HG02885 (cell line): ENCODE results near the gene GIGYF1.
A peak's percentile ranks its signal among the peaks of the same experiment; 100 is the strongest.
"Not testable (repeated sequence)": the region's sequence is repeated elsewhere in the genome, so short reads cannot be mapped to it uniquely, and the experiment has no call there.

Experiments used
- ATAC-seq: cut with Tn5 transposase; IDR thresholded peaks from one replicate; pipeline ENCODE4 v1.9.1; 2021; ENCODE audit warnings: mild to moderate bottlenecking; ENCODE audit not compliant: unreplicated experiment, poor library complexity

GIGYF1 gene, protein sequence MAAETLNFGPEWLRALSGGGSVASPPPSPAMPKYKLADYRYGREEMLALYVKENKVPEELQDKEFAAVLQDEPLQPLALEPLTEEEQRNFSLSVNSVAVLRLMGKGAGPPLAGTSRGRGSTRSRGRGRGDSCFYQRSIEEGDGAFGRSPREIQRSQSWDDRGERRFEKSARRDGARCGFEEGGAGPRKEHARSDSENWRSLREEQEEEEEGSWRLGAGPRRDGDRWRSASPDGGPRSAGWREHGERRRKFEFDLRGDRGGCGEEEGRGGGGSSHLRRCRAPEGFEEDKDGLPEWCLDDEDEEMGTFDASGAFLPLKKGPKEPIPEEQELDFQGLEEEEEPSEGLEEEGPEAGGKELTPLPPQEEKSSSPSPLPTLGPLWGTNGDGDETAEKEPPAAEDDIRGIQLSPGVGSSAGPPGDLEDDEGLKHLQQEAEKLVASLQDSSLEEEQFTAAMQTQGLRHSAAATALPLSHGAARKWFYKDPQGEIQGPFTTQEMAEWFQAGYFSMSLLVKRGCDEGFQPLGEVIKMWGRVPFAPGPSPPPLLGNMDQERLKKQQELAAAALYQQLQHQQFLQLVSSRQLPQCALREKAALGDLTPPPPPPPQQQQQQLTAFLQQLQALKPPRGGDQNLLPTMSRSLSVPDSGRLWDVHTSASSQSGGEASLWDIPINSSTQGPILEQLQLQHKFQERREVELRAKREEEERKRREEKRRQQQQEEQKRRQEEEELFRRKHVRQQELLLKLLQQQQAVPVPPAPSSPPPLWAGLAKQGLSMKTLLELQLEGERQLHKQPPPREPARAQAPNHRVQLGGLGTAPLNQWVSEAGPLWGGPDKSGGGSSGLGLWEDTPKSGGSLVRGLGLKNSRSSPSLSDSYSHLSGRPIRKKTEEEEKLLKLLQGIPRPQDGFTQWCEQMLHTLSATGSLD (N-terminal part only)

DNA sequence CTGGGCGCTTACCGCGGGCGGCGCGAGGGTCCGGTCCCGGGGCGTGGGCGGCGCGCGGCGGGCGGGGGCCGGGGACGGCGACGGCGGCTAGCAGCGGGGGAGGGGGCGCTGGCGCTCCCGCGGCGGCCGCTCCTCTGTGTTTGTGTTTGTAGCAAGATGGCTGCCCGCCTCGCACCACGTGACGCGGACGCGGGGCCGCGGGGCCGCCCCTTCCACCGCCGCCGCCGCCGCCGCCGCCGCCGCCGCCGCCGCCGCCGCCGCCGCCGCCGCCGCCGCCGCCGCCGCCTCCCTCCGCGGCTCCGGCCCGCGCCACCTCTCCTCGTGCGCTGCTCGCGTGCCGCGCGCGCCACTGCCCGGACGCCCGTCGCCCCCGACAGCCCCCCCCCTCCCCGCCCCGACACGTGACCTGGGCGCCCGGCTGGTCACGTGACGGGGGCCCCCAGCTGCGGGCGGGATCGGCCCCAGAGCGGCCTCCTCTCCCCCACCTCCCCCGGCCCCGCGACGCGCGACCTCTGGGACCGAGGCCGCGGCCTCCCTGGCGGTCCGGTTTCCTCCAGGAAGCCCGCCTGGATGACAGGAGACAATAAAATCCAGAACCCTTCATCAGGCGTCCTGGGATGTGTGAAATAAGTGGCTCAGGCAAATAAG is at the start of gene GIGYF1:
TSS of gene GIGYF1 (minus strand) at position 153 of the 648 bp plus-strand sequence. CDS start 6,012 bp downstream, outside the sequence.
- ATAC-seq: peak; percentile 58

GRCh38 chr7:100739934-100740333 is 45.9 kb upstream of the GIGYF1 start:
- no peak for ATAC-seq

- no peak for ATAC-seq
Measured at GRCh38 chr7:100736671-100737070, 42.6 kb upstream of the GIGYF1 start.

GRCh38 chr7:100735730-100736129 is 41.7 kb upstream of the GIGYF1 start:
- ATAC-seq: no peak

- no peak for ATAC-seq
Measured at GRCh38 chr7:100731937-100732636, 38.0 kb upstream of the GIGYF1 start.

GRCh38 chr7:100730136-100730800 is 36.2 kb upstream of the GIGYF1 start:
- ATAC-seq: no peak

- no peak for ATAC-seq
Measured at GRCh38 chr7:100728196-100728595, 34.1 kb upstream of the GIGYF1 start.

DNA sequence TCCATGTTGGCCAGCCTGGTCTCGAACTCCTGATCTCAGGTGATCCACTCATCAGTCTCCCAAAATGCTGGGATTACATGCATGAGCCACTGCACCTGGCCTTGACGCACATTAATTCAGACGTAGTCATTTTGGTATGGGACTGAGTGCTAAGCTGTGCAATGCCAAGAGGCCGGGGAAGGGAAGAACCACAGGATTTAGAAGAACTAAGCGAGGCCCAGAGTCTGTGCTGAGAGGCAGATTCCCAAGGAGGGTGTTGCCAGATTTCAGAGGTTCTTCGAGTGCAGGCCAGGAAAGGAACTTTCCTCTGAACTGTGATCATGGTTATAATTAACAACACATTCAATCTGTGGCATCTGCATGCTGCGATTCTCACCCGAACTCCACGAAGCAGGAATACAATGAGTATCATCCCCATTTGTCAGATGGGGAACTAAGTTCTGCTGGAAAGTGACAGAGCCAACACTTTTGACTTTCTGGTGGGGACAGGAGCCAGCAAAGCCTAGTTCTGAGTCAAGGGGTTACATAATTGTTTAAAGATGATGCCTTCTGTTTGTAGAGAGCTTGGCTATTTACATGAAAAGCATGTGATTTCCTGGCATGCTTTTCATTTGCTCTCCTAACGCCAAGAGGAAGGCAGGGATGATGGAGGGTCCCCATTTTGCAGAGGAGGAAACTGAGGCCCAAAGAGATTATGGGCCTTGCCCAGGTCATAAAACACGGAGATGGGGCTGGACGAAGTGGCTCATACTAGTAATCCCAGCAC is 33.1 kb upstream of the GIGYF1 start:
- no peak for ATAC-seq

DNA sequence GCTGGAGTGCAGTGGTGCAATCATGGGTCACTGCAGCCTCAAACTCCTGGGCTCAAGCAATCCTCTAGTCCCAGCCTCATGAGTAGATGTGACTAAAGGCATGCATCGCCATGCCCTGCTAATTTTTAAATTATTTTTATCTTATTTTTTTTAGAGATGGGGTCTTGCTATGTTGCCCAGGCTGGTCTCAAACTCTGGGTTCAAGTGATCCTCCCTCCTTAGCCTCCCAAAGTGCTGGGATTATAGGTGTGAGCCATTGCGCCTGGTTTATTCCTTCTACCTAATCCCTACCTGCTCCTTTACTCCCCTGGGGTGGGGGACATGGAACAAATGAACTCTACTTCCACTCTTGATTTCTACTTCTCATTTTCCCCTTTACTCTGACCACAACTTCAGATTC is 30.3 kb upstream of the GIGYF1 start:
- not testable (repeated sequence) for ATAC-seq

DNA sequence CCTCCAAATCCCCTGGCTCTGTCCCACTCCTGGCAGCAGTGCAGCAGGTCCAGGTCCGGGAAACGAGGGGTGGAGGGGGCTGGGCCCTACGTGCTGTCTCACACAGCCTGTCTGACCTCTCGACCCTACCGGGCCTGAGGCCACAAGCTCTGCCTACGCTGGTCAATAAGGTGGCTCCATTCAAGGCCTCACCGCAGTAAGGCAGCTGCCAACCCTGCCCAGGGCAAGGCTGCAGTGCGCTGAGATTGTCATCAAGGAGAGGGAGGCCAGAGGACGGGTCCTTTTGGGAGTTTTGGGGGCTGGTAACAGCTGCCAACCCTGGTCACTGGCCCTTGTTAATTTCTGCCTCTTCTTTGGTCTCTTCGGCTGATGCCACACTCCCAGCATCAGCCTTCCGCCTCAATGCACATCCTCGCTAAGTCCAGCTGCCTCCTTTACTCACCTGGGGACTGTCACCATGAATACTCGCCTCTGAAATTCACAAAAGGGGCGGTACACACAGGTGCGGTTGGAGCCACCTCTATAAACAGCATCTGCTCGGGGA is 29.8 kb upstream of the GIGYF1 start:
- ATAC-seq: no peak

GRCh38 chr7:100722480-100723212 is 28.6 kb upstream of the GIGYF1 start:
- ATAC-seq: no peak

GRCh38 chr7:100721505-100721812 is 27.4 kb upstream of the GIGYF1 start:
- ATAC-seq: no peak

GRCh38 chr7:100720671-100721504 is 26.8 kb upstream of the GIGYF1 start:
- ATAC-seq: no peak

GRCh38 chr7:100720279-100720670 is 26.2 kb upstream of the GIGYF1 start, which contains the start of gene EPO:
TSS of gene EPO (plus strand) at chr7:100720468. CDS start at chr7:100720981, 513 bp downstream.
- no peak for ATAC-seq

- no peak for ATAC-seq
Measured at GRCh38 chr7:100719523-100720278, 25.7 kb upstream of the GIGYF1 start.

DNA sequence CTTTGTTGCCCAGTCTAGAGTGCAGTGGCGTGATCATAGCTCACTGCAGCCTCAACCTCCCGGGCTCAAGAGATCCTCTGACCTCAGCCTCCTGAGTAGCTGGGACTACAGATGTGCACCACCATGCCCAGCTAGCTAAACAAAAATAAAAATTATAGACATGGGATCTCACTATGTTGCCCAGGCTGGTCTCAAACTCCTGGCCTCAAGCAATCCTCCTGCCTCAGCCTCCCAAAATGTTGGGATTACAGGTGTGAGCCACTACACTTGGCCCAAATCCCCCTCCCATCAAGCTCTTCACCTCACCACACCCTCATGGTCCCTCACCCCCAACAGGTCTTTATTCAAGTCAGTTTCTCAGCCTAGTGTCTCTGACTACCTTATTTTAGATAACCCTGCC is 23.0 kb upstream of the GIGYF1 start:
- ATAC-seq: not testable (repeated sequence)
